Inflammatory macrophage treated with lipopolysaccharide for 1 hour (primary cell): ENCODE results near the gene ZNRD2.
A peak's percentile ranks its signal among the peaks of the same experiment; 100 is the strongest.
"Not testable (repeated sequence)": the region's sequence is repeated elsewhere in the genome, so short reads cannot be mapped to it uniquely, and the experiment has no call there.

Experiments
- DNase-seq, 2 donors: peaks; one replicate each; pipeline ENCODE4 v3.0.0-alpha.2; 2020 to 2022

ZNRD2 gene, protein sequence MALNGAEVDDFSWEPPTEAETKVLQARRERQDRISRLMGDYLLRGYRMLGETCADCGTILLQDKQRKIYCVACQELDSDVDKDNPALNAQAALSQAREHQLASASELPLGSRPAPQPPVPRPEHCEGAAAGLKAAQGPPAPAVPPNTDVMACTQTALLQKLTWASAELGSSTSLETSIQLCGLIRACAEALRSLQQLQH

GRCh38 chr11:65569973-65570918, at the start of gene ZNRD2:
TSS of gene ZNRD2 (plus strand) at chr11:65570477. CDS start at chr11:65570492, 15 bp downstream.
- DNase-seq = peak; percentile 97 to 98

GRCh38 chr11:65521777-65522521, 48.3 kb upstream of the ZNRD2 start:
- DNase-seq = not testable (repeated sequence)

DNA sequence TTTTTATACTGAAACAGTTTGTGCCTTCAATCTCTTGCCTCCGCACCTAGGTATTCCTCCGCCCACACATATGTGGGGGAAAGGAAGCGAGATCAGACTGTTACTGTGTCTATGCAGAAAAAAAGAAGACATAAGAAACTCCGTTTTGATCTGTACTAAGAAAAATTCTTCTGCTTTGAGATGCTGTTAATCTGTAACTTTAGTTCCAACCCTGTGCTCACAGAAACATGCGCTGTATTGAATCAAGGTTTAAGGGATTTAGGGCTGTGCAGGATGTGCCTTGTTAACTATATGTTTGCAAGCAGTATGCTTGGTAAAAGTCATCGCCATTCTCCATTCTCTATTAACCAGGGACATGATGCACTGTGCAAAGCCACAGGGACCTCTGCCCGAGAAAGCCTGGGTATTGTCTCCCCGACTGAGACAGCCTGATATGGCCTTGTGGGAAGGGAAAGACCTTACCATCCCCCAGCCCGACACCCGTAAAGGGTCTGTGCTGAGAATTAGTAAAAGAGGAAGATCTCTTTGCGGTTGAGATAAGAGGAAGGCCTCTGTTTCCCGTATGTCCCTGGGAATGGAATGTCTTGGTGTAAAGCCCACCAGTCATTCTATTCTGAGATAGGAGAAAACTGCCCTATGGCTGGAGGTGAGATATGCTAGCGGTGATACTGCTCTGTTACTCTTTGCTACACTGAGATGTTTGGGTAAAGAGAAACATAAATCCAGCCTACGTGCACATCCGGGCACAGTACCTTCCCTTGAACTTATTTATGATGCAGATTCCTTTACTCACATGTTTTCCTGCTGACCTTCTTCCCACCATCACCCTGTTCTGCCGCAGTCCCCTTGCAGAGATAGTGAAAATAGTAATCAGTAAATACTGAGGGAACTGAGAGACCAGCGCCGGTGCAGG, 47.3 kb upstream of the ZNRD2 start:
- peak; percentile 13 to 25 for DNase-seq

- DNase-seq = not testable (repeated sequence)
These were observed 46.7 kb upstream of the ZNRD2 start for GRCh38 chr11:65523631-65523968.

GRCh38 chr11:65524014-65524740, 46.1 kb upstream of the ZNRD2 start:
- peak in 1 of 2 donors; percentile 17 for DNase-seq

DNA sequence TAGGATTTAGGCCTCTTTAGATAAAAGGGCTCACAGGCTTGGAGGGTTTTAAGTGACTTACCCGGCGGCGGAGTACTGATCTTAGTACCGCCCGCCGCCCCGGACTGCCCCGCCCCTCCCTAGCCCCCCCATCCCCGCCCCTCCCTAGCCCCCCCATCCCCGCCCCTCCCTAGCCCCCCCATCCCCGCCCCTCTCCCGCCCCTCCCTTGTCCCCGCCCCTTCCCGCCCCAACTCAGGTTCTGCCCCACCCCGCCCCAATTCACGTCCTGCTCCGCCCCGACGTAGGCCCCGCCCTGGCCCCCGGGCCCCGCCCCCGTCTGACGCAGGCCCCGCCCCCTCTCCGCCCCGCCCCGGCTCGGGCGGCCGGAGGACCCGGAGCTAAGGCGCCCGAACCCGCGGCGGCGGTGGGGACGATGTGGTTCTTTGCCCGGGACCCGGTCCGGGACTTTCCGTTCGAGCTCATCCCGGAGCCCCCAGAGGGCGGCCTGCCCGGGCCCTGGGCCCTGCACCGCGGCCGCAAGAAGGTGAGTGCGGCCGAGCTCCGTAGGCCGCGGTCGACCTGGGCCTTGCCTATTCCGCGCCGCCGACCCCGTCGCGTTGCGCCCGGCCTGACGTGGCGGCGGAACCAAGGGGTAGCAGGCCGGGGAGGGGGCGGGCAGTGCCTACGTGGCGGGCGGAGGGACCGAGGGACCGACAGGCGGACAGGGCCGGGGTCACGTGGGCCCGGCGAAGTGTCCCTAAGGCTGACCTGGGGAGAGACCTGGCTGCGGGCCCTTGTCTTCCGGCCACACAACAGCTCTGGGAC, 45.3 kb upstream of the ZNRD2 start, which contains the start of gene SCYL1:
Gene SCYL1, plus strand, starts transcription at position 343 of the 805 bp plus-strand sequence. Its CDS starts 71 bp downstream, at position 414.
- DNase-seq = peak; percentile 48 to 75

DNA sequence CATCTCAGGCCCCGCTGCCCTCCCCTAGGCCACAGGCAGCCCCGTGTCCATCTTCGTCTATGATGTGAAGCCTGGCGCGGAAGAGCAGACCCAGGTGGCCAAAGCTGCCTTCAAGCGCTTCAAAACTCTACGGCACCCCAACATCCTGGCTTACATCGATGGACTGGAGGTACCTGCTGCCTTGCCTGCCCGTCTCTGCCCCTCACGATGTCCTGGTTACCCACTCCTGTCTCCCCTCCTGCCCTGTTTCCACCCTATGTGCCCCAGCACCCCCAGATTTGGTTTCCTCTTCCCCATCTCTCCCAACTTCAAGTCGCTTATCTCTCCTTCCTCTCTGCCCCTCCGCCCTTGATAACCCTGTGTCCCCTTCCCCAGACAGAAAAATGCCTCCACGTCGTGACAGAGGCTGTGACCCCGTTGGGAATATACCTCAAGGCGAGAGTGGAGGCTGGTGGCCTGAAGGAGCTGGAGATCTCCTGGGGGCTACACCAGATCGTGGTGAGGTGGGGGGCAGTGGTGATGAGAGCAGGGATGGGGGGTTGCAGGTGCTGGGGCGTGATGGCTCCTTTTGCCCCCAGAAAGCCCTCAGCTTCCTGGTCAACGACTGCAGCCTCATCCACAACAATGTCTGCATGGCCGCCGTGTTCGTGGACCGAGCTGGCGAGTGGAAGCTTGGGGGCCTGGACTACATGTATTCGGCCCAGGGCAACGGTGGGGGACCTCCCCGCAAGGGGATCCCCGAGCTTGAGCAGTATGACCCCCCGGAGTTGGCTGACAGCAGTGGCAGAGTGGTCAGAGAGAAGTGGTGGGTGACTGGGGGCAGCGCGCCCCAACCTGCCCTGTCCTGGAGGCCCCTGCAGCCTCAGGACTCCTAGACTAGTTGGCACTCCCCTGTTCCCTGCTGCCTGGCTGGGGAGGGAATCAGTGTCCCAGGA, 44.5 kb upstream of the ZNRD2 start:
- no peak for DNase-seq

GRCh38 chr11:65526744-65527143, 43.5 kb upstream of the ZNRD2 start:
- no peak for DNase-seq

DNA sequence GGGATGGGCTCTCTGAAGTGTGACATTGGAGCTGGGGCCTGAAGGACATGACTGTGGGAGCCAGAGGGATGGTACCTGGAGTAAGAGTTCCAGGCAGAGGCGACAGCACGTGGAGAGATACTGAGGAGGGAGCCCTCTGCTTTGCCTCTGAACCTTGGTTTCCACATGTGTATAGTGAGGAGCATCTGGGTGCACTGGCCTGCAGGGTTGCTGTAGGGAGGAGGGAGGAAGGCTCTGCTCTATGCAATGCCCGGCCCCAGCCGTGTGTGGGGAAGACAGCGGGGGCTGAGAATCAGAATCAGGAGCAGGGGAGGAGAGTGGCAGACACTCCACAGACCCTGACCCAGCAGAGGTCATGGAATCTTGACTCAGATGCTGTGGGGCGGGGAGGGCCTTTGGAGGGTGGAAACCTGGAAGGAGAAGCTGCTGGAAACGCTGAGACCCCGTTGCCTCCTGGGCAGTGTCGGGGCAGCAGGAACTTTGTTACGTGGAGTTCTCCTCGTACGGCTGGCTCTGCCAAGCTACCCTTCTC, 41.4 kb upstream of the ZNRD2 start:
- no peak for DNase-seq

GRCh38 chr11:65529475-65530156, 40.7 kb upstream of the ZNRD2 start:
- no peak for DNase-seq

DNA sequence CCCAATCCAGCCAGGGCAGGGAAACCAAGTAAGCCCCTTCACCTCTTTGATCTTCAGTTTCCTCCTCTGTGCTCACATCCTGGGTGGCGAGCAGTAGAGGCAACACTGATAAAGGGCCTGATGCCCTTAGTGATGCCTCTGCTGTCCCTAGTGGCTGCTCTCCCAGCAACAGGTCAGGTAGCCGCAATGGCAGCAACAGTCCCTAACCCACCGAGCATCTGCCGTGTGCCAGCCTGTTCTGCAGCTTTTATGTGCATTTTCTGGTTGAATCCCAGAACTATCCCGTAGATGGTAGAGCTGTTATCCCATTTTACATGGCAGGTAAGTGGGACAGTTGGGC, 40.1 kb upstream of the ZNRD2 start:
- no peak for DNase-seq

GRCh38 chr11:65532388-65533064, 37.8 kb upstream of the ZNRD2 start:
- DNase-seq = no peak

DNA sequence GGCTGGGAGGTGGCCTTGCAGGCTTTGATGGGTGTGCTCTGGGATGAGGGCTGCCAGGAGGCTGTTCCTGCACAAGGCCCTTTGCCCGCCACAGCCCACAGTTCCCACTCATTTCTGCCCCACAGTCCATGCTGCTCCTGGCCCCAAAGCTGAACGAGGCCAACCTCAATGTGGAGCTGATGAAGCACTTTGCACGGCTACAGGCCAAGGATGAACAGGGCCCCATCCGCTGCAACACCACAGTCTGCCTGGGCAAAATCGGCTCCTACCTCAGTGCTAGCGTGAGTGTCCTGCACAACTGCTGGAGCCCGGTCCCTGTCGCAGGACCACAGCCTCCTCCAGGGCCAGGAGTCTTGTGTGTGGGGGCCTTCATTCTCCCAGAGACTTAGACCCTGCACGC, 35.2 kb upstream of the ZNRD2 start:
- no peak for DNase-seq

DNA sequence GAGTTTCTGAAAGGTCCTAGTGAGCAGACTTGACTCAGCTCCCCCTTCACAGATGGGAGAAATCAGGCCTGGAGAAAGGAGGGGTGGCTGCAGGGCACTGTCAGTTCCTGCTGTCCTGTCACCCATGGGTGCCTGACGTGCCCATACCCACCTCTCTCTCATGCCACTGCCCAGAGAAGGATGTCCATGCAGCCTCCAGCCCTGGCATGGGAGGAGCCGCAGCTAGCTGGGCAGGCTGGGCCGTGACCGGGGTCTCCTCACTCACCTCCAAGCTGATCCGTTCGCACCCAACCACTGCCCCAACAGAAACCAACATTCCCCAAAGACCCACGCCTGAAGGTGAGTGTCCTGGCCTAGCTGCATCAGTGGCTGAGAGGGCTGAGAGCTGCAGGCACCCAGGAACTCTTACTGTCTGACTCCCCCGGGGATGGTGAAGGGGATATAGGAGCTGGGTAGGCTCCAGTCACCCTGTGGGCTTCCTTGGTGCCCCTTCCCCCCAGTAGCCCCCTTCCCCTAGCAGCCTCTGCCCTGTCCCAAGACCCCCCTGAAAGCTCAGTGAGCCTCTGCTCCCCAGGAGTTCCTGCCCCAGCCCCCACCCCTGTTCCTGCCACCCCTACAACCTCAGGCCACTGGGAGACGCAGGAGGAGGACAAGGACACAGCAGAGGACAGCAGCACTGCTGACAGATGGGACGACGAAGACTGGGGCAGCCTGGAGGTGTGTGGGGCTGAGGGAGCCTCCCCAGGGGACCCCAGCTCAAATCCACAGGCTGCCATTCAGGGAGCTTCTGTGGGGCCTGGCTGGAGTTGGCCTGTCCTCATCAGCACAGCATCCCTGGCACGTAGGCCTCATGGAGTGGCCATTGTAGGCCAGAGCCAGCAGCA, 33.6 kb upstream of the ZNRD2 start:
- no peak for DNase-seq

DNA sequence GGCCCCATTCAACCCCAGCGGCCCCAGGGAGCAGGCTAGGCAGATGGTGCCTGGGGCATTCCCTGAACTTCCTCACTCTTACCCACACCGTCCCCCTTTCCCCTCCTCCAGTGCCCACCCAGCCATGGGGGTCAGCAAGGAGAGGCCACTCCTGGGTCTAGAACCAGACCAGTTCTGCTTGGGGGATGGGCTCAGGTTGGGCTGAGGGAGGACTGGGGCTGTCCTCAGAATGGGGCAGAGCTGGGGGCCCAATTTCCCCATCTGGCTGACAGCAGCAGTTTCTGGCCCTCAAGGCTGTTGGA, 33.0 kb upstream of the ZNRD2 start:
- no peak for DNase-seq

GRCh38 chr11:65537620-65538231, 32.6 kb upstream of the ZNRD2 start:
- DNase-seq = no peak
